Mammary epithelial cell (primary cell): ENCODE data around the gene CMYA5.

Source experiments
- EZH2 ChIP-seq: IDR thresholded peaks from 2 replicates; pipeline ENCODE4 v1.6.1; 2012; ENCODE audit warnings: low read length, inconsistent platforms, borderline replicate concordance
- TF ChIP-seq, protein P1 (sequence below), 2 donors: IDR thresholded peaks in 1 of 2; conservative IDR thresholded peaks in 1 of 2; 2 replicates each; pipeline ENCODE4 v1.5.1; 2011 to 2012; ENCODE audit warnings: inconsistent platforms in 2 of 2, low read length in 2 of 2, mild to moderate bottlenecking in 2 of 2, control low read depth in 1 of 2, low read depth in 1 of 2; ENCODE audit not compliant: insufficient read depth in 1 of 2; ENCODE audit errors: extremely low read depth in 1 of 2

GRCh38 chr5:79736528-79737514, 47.2 kb downstream of the CMYA5 start:
- TF ChIP-seq EZH2: no peak
- TF ChIP-seq, protein P1, sequence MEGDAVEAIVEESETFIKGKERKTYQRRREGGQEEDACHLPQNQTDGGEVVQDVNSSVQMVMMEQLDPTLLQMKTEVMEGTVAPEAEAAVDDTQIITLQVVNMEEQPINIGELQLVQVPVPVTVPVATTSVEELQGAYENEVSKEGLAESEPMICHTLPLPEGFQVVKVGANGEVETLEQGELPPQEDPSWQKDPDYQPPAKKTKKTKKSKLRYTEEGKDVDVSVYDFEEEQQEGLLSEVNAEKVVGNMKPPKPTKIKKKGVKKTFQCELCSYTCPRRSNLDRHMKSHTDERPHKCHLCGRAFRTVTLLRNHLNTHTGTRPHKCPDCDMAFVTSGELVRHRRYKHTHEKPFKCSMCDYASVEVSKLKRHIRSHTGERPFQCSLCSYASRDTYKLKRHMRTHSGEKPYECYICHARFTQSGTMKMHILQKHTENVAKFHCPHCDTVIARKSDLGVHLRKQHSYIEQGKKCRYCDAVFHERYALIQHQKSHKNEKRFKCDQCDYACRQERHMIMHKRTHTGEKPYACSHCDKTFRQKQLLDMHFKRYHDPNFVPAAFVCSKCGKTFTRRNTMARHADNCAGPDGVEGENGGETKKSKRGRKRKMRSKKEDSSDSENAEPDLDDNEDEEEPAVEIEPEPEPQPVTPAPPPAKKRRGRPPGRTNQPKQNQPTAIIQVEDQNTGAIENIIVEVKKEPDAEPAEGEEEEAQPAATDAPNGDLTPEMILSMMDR (conservative IDR thresholded peaks at IDR 0.05 in 1 of 2, IDR thresholded peaks at IDR 0.05 in 1 of 2; ENCODE audit: extremely low read depth in 1 of 2, insufficient read depth in 1 of 2, low read depth in 1 of 2, low read length in 2 of 2): no peak
